ENCODE results near the gene LHFPL2. TPM values are rescaled to one million over a fixed set of nuclear protein-coding genes. Genes with fewer than 3 reads are reported as not detected.

The LHFPL2 gene
- total and polyA plus RNA-seq, 4 donors: 6.5 to 49.4 (median 47.7) TPM

DNA sequence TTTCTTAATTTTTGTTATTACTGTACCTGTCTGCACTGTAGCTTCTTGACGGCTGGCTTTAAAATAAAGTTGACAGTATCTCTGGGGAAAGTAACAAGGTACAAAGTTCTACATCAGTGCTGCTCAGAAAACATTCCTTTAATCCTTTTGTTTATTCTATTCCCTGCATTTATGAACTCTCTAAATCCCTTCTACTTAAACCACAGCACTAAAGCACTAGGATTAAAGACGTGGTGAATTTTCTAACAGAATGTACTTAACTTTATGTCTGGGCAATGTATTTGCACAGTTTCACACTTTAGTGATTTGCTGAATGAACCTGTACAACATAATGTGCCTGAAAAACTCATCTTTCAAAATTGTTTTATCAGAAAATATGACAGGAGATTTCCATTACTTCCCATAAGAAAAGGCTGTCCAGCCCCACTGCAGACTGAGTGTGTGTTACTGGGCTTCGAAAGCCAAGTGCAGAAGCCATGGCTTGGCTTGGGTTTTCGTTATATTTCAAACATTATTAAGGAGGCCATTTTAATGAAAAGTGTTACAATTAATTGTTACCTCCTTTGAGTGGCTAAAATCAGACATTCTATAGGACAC, 43.8 kb downstream of the LHFPL2 start:
- no peak overlapping the region for H3K9ac ChIP-seq (ENCODE audit: insufficient read depth in 1 of 2, low read length in 2 of 2)
- peaks cover 0 to 10% (median 2%) of the 10 kb centered on the region in 4 donors for H3K36me3 ChIP-seq (ENCODE audit: control insufficient read depth in 4 of 4, insufficient read depth in 4 of 4, low read length in 4 of 4)
- DNase-seq (no peak), ATAC-seq (ENCODE audit: insufficient read depth, low FRiP score) (no peak)
- no peak overlapping the region for H3K4me3 ChIP-seq
- H3K4me1 ChIP-seq (ENCODE audit: control insufficient read depth in 5 of 5, insufficient read depth in 5 of 5, low read length in 5 of 5): peaks cover 0 to 18% (median 4%) of the 10 kb centered on the region in 5 donors
- WGBS, 2 donors: 89 to 95% methylated on average over 4 of the region's 4 CpGs
- no peak overlapping the region for H3K27ac ChIP-seq (ENCODE audit: low read depth in 1 of 2, low read length in 1 of 2)
- H3K27me3 ChIP-seq (ENCODE audit: control insufficient read depth in 3 of 3, insufficient read depth in 3 of 3, low read length in 2 of 3): no peaks in the 10 kb centered on the region
- no peaks in the 10 kb centered on the region for H3K9me3 ChIP-seq (ENCODE audit: control insufficient read depth in 4 of 4, insufficient read depth in 3 of 4, low read length in 3 of 4)
- TF ChIP-seq, protein P1, sequence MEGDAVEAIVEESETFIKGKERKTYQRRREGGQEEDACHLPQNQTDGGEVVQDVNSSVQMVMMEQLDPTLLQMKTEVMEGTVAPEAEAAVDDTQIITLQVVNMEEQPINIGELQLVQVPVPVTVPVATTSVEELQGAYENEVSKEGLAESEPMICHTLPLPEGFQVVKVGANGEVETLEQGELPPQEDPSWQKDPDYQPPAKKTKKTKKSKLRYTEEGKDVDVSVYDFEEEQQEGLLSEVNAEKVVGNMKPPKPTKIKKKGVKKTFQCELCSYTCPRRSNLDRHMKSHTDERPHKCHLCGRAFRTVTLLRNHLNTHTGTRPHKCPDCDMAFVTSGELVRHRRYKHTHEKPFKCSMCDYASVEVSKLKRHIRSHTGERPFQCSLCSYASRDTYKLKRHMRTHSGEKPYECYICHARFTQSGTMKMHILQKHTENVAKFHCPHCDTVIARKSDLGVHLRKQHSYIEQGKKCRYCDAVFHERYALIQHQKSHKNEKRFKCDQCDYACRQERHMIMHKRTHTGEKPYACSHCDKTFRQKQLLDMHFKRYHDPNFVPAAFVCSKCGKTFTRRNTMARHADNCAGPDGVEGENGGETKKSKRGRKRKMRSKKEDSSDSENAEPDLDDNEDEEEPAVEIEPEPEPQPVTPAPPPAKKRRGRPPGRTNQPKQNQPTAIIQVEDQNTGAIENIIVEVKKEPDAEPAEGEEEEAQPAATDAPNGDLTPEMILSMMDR (IDR thresholded peaks at IDR 0.05; ENCODE audit: control extremely low read depth, extremely low read depth): no peak

DNA sequence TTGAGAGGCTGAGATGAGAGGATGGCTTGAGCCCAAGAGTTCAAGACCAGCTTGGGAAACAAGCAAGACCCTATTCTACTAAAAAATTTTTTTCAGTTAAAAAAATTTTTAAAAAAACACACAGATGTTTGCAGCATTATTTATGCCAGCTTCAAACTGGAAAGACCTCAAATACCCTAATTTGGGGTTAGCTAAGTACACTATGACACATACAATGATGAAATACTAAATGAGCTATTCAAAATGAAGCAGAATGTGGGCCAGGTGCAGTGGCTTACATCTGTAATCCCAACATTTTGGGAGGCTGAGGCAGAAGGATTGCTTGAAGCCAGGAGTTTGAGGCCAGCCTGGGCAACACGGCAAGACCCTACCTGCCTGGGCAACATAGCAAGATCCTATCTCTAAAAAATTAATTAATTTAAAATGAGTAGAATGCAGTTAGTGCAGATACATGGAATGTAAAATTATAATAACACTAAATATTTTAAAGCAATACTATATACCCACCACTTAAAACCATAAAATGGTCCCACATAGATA, 44.9 kb downstream of the LHFPL2 start:
- Histone ChIP-seq H3K36me3 (ENCODE audit: control insufficient read depth in 4 of 4, insufficient read depth in 4 of 4, low read length in 4 of 4) (peaks cover 0 to 10% (median 2%) of the 10 kb centered on the region in 4 donors), H3K9me3 (ENCODE audit: control insufficient read depth in 4 of 4, insufficient read depth in 3 of 4, low read length in 3 of 4) (no peaks in the 10 kb centered on the region), H3K9ac (ENCODE audit: insufficient read depth in 1 of 2, low read length in 2 of 2) (no peak overlapping the region), H3K4me1 (ENCODE audit: control insufficient read depth in 5 of 5, insufficient read depth in 5 of 5, low read length in 5 of 5) (peaks cover 0 to 18% (median 4%) of the 10 kb centered on the region in 5 donors), H3K4me3 (no peak overlapping the region), H3K27ac (ENCODE audit: low read depth in 1 of 2, low read length in 1 of 2) (no peak overlapping the region), H3K27me3 (ENCODE audit: control insufficient read depth in 3 of 3, insufficient read depth in 3 of 3, low read length in 2 of 3) (no peaks in the 10 kb centered on the region)
- 88 to 93% methylated on average over 1 of the region's 1 CpG for WGBS, 2 donors
- TF ChIP-seq, protein P1 (IDR thresholded peaks at IDR 0.05; ENCODE audit: control extremely low read depth, extremely low read depth): no peak
- no peak for ATAC-seq (ENCODE audit: insufficient read depth, low FRiP score)
- no peak for DNase-seq

DNA sequence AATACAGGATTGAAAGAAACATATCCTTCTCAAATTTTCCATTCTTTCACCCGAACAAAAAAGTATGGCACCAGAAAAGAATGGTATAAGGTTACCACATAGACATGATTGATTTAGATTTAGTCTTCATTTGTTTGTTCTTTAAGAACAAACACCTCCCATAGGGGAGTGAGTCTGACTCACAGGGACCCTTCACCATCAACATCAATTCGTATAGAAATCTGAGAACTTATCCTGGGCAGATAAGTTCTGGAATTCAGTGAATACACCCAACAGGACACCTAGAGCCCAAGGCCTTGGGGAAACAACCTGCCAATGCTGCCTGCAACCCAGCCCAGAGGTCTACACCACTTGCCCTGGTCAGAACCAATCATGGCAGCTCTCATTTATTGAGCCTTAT, 46.2 kb downstream of the LHFPL2 start:
- no peaks in the 10 kb centered on the region for H3K27me3 ChIP-seq (ENCODE audit: control insufficient read depth in 3 of 3, insufficient read depth in 3 of 3, low read length in 2 of 3)
- peaks cover 0 to 3% (median 1%) of the 10 kb centered on the region in 4 donors for H3K36me3 ChIP-seq (ENCODE audit: control insufficient read depth in 4 of 4, insufficient read depth in 4 of 4, low read length in 4 of 4)
- TF ChIP-seq, protein P1 (IDR thresholded peaks at IDR 0.05; ENCODE audit: control extremely low read depth, extremely low read depth): no peak
- H3K27ac ChIP-seq (ENCODE audit: low read depth in 1 of 2, low read length in 1 of 2): no peak overlapping the region
- no peak overlapping the region for H3K4me3 ChIP-seq
- WGBS, 2 donors: 91 to 96% methylated on average over 2 of the region's 2 CpGs
- no peaks in the 10 kb centered on the region for H3K9me3 ChIP-seq (ENCODE audit: control insufficient read depth in 4 of 4, insufficient read depth in 3 of 4, low read length in 3 of 4)
- H3K9ac ChIP-seq (ENCODE audit: insufficient read depth in 1 of 2, low read length in 2 of 2): no peak overlapping the region
- H3K4me1 ChIP-seq (ENCODE audit: control insufficient read depth in 5 of 5, insufficient read depth in 5 of 5, low read length in 5 of 5): peaks cover 1 to 18% (median 5%) of the 10 kb centered on the region in 5 donors
- ATAC-seq (ENCODE audit: insufficient read depth, low FRiP score): no peak
- no peak for DNase-seq
